Right renal cortex interstitium (tissue), 3 donors: ENCODE measurements around the gene KCNJ14. TPM values are rescaled to one million over a fixed set of nuclear protein-coding genes. Genes with fewer than 3 reads are reported as not detected.

Experiments used
- DNase-seq, 3 donors: peaks; one replicate each; pipeline ENCODE4 v3.0.0-alpha.2; 2013; ENCODE audit warnings: low read depth in 3 of 3, low spot score in 2 of 3
- polyA plus RNA-seq, 3 donors: library from polyadenylated mRNA; unstranded; fragments of 120-200 nt; gene quantifications; one replicate each; pipeline ENCODE4 v1.2.1, GENCODE V29; 2013; ENCODE audit not compliant: insufficient read length in 3 of 3

The KCNJ14 gene
- polyA plus RNA-seq, 3 donors: 0.55 to 0.67 (median 0.61) TPM

DNA sequence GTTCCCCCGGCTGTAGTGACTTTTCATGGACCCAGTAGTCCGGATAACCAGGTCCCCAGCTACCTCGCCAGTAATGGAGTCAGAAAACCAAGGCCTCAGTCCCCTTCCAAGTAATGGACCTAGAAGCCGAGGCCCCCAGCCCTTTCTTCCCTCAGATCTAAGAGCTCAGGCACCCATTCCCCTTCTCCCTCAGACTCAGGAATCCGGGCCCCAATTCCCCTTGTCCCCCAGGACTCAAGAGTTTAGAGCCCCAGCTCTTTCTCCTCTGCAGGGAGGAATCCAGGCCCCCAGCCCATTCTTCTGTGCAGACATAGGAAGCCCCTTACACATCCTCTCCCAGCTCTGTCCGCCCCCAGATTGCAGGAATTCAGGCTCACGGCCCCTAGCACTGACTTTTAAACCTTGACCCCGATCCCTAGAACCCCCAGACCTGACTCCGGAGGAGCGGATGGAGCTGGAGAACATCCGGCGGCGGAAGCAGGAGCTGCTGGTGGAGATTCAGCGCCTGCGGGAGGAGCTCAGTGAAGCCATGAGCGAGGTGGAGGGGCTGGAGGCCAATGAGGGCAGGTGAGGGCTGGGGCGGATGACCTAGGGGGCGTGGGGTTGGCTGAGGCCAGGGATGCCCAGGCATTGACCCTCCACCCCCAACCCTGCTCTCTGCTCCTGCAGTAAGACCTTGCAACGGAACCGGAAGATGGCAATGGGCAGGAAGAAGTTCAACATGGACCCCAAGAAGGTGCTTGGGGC, 14.7 kb downstream of the KCNJ14 start:
- no peak for DNase-seq

DNA sequence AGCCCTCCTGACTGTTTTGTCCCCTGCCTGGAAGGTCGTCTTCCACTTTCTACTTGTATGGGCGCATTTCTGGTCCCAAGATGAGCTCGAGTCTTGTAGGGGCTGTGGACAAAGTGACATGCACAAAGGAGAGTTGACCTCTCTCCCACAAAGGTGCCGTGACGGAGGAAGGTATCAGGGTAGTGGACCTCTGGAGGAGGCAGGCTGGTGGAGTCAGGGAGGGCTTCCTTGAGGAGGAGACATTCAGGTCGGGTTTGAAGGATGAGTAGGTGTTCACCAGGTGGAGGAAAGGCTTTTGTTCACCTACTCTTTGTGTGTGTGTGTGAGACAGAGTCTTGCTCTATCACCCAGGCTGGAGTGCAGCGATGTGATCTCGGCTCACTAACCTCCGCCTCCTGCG, 15.5 kb downstream of the KCNJ14 start:
- DNase-seq: no peak

DNA sequence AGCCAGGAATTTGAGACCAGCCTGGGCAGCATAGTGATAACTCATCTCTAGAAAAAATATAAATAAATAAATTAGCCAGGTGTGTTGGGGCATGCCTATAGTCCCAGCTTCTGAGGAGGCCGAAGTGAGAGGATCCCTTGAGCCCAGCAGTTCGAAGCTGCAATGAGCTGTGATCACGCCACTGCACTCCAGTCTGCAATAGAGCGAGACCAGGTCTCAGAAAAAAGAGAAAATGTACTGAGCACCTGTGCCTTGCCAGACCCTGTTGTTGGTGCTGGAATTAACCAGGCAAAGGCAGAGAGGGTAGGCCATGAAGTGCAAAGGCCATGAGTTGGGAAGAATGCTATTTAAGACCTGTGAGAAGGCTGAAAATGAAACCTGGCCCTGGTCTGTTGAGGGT, 16.5 kb downstream of the KCNJ14 start:
- no peak for DNase-seq

DNA sequence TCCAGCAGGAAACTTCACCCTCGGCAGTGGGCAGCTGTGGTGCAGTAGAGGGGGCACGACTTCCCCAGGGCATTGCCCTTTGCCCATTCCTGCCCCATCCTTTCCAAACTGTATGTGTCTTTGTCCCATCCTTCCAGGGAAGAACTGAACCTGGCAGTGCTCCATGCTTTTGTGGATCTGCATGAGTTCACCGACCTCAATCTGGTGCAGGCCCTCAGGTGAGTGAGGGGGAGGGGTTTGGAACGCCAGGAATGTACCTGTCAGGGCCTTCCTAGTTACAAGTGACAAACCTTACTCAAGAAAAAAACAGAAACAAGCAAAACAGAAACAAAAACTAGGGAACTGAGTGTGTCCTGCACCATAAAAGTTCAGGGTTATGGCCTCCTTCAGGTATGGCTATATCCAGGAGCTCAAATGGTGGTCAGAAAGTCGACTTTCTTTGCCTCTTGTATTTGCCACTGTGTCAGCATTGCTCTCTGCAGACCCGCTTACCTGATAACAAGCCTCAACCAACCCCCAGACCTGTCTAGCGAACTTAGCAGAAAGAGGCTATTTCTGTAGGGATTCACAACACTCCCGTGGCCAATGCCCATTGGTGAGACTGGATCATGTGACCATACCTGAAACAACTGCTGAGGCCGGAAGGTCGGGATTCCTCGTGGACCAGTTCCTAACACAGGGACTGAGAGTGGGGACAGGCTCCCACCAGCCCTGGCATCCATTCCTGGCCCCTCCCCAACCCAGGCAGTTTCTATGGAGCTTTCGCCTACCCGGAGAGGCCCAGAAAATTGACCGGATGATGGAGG, 18.0 kb downstream of the KCNJ14 start:
- DNase-seq: no peak

DNA sequence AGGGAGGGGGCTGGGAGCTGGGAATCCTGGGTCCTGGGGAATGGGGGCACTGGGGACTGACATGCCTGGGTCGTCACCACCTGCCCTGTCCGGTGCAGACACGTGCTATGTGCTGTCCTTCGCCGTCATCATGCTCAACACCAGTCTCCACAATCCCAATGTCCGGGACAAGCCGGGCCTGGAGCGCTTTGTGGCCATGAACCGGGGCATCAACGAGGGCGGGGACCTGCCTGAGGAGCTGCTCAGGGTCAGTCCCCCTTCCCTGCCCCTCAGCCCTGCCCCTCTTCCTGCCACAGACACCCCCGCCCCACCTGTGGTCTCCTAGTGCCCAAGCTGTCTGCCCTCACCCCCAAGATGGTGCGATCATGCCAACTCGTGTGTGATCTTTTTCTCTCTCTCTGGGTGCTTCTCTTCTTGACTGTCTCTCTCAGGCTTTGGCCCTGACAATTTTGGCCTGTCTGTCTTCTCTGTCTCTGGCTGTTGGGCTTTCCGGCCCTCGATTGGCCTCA, 18.8 kb downstream of the KCNJ14 start:
- DNase-seq: no peak

DNA sequence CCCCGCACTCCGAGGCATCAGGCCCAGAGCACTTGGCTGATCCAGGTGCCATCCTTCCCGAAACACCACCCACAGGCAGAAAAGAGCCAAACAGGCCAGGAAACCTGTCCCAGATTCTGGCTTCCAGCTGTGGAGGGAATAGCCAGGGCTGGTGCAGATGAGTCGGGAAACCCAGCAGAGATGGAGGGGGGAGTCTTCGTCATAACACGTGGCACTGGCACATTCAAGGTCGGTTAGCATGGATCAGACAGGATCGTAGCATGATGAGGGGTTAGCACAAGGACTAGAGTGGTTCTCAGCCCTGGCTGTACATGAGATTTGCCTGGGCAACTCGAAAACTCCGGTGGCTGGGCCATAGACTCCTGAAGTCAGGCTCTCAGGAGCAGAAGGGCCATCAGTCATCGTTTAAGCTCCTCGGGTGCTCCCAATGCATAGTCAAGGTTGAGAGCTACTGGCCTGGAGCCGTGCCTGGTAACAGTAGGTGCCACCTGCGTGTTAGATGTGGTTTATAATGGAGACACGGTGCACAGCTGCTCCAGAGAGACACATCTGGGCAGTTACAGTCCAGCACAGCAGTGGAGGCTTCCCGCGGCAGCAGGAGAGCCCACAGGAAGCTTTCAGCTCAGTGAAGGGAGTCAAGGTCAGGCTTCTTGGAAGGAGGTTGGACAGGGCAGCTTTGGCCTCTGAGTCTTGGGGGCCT, 20.1 kb downstream of the KCNJ14 start:
- no peak for DNase-seq

DNA sequence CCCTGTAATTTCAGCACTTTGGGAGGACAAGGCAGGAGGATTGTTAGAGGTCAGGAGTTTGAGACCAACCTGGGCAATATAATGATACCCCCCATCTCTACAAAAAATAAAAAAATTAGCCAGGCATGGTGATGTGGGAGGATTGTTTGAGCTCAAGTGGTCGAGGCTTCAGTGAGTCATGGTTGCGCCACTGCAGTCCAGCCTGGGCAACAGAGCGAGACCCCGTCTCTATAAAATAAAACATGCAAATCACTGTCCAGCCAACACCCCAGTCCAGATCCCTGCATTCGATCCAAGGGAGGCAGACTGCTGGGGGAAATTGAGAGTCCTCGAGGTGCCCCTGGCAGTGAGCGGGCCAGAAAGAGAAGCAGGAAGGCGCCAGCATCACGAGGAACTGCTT, 20.8 kb downstream of the KCNJ14 start:
- DNase-seq: no peak

DNA sequence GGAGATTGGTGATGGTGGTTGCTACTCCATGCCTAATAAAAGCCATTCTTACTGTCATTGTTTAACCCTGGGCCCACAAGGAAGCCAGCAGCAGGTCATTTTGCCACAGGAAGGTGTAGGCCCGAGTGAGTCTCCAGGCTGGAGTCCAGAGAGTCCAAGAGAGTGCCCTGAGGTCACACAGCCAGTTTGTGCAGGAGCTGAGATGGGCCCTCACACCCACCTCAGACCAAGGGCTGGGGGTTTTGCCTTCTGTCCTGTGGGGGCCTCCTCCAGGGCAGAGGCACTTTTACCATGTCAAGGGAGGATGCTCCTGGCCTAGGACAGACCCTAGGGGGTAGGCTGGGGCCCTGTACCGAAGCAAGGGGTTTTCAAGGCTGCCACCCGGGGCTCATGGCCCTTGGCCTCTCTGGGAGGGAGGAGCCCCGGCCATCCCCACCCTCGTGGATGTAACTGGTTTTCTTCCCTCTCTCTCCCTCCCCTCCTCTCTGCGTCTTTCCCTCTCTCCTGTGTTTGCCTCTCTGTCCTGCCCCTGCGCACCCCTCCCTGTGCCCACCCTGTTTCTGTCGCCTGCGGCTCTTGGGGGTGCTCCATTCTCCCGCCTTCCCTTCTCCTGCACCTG, 21.8 kb downstream of the KCNJ14 start:
- no peak for DNase-seq

DNA sequence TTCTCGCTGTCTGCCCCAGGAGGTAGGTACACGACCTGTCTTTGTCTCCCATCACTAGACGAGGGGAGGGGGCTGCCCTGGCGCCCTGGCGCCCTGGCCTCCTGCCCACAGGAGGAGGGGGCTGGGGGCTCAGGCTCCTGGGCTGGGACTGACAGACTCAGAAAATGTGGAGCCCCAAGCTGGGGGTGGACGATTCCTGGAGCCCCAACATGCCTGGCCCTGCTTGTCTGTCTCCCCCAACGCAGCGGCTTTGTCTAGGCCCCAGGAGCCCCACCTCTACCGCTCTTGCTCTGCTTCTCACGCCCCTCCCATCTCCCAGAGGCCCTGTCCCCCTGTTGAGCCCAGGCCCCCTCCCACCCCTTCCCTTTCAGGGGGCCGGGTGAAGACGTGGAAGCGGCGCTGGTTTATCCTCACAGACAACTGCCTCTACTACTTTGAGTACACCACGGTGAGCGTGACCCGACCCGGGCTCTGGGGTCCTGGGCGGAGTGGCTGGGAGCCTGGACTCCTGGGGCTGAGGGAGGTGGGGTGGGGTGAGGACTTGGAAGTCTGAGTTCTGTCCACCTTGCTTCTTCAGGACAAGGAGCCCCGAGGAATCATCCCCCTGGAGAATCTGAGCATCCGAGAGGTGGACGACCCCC, 22.4 kb downstream of the KCNJ14 start:
- no peak for DNase-seq

DNA sequence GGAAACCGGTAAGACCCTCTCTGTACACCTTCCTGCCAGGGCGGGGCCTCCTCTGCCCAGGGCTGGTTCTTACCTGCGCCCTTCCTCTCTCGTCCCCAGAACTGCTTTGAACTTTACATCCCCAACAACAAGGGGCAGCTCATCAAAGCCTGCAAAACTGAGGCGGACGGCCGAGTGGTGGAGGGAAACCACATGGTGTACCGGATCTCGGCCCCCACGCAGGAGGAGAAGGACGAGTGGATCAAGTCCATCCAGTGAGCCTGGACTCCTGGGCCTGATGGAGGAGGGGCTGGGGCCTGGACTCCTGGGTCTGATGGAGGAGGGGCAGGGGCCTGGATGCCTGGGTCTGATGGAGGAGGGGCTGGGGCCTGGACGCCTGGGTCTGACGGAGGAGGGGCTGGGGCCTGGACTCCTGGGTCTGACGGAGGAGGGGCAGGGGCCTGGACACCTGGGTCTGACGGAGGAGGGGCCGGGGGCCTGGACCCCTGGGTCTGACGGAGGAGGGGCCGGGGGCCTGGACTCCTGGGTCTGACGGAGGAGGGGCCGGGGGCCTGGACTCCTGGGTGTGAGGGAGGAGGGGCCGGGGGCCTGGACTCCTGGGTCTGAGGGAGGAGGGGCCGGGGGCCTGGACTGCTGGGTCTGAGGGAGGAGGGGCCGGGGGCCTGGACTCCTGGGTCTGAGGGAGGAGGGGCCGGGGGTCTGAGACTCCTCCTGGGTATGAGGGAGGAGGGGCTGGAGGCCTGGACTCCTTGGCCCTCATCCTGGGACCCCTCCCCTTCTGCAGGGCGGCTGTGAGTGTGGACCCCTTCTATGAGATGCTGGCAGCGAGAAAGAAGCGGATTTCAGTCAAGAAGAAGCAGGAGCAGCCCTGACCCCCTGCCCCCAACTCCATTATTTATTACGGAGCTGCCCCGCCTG, 23.2 kb downstream of the KCNJ14 start:
- DNase-seq: no peak

DNA sequence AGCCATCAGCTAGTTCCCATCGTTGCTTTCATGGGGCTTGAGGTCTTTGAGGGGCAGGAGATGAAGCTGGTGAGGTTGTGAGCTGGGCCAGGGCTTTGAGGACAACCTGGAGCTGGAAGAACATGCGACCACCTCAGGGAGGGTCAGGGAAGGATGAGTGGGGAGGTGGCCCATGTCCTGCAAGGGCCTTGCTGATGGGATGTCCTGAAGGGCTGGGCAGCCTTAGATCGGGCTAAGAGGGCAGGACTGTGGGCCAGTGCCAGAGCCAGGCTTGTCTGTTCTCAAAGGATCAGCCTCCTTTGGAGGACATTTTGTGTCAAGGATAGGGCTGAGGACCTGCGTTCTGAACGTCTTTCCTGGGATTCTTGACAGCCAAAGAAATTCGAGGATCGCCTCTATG, 24.3 kb downstream of the KCNJ14 start:
- DNase-seq: no peak

DNA sequence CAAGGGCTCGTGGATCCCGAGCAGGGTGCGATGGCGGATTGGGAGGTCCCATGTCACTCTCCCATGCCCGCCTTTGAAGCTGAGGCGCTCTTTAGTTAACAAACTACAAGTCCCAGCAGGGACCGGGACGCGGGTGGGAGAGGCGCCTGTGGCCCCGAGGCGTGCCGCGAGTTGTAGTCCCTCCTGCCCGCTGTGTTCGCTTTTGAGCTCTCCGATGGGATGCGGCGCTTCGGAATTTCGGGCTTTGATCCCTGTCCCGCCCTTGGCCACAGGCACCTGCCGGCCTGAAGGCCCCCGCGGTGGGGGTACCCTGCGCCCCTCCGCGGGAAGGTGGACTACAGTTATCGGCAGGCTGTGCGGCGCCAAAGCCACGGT, 24.8 kb downstream of the KCNJ14 start:
- DNase-seq: no peak

DNA sequence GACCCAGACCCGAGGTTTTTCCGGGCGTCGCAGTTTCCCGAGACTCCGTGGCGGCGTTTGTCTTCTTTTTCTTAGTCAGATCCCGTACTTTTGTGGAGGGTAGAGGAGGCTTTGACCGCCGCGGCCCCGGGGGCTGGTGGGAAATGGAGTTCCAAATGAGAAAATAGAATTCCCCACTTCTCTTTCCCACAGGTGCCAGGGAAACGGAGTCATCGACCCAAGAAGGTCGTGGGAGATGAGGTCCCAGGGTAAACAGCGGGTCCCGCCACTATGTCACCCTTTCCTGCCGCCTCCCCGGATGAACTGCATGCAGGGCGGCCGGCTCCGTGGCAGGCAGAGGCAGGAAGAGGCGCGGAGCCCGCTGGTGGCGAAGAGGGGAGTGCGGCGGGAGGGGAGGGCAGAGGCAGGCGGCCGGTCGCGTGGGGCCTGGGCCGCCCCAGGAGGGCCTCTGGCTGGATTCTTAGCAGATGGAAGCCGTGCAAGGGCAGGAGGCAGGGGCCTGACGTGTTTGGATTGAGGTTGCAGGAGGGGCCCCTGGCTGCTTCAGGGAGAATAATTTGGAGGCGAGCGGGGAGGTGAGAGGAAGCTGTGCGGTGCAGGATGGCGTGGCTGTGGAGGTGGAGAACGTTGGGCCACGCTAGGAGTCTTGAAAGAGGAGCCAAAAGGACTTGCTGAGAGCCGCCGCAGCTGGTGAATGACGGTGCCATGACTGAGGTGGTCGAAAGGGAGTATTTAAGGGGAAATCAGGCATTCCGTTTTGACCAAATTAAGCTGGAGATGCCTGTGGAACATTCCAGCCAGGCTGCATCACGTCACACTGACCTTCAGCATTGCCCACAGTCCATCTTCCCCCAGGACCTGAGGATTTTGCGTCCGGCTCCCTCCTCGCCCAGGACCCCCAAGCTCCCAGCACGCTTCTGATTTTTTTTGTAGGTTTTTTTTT, 25.5 kb downstream of the KCNJ14 start:
- no peak for DNase-seq

DNA sequence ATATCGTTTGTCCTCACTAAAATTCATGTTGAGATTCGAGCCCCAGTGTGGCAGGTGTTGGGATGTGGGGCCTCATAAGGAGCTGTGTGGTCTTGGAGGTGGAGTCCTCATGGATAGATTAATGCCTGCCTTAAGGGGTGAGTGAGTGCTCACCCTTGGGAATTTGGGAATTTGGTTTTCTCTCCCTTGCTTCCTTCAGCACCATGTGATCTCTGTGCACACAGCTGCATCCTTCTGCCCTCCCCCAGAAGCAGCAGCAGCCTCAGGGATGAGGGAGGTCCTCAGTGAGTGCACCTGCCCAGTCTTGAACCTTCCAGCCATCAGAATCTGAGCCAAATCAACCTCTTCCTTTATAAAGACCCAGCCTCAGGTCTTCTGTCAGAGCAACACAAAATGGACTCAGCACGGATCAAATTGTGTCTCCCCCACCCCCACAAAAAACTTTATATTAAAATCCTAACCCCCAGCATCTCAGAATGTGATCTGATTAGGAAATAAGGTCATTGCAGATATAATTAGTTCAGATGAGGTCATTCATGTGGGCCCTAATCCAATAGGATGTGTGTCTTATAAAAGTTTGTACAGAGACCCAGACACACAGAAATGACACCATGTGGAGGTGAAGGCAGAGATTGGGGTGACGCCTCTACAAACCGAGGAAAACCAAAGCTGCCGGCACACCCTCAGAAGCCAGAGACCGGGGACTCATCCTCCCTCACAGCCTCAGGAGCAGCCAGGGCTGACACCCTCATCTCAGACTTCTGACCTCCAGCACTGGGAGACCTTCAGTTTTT, 26.7 kb downstream of the KCNJ14 start:
- DNase-seq: no peak

DNA sequence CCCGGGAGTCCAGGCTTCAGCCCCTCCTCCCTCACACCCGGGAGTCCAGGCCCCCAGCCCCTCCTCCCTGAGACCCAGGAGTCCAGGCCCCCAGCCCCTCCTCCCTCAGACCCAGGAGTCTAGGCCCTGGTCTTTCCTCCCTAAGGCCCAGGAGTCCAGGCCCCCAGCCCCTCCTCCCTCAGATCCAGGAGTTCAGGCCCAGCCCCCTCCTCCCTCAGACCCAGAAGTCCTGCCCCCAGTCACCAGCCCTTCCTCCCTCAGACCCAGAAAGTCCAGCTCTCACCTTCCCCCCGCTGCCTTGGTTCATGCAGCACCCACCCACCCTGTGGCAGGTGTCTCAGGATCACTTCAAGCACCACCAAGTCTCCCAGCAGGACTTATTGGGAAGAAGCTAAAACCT, 27.9 kb downstream of the KCNJ14 start:
- no peak for DNase-seq

DNA sequence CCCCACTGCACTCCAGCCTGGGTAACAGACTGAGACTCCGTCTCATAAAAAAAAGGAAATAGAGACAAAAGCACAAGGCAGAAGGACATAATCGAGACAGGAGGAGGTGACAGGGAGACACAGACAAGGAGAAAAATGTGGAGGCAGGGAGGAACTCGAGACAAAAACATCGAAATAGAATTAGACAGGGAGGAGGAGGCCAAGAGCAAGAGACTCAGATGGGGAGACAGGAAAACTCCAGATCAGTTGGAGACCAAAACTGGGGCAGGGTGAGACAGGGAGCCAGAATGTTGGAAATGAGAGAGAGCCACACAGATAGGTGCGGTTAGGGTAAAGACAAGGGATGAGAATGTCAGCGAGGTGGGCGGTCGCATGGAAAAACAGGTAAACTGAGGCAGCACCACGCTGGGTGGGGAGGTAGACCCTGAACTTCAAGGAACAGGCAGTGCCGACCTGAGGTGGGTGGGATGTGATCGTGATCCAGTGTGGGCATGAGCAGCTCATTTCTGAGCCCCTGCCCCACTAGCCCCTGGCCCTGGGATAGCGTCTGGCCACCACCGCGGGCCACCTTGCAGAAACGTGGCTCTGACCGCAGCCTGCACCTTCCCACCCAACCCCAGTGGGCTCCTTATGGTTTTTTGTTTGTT, 29.0 kb downstream of the KCNJ14 start:
- DNase-seq: no peak
